Caki2 (cell line): Measurements from ENCODE around the gene CFAP299. TPM values are rescaled to one million over a fixed set of nuclear protein-coding genes. Genes with fewer than 3 reads are reported as not detected.
"Not testable (repeated sequence)": the region's sequence is repeated elsewhere in the genome, so short reads cannot be mapped to it uniquely, and the experiment has no call there.

Experiments
- DNase-seq: peaks from one replicate; pipeline ENCODE4 v3.0.0-alpha.2; 2015; ENCODE audit warnings: low read depth
- in situ Hi-C: cut with HindIII; loops from 2 replicates; pipeline ENCODE4 v1.10.0; 2016; ENCODE audit warnings: low sequenced_read_pairs, low pct_unique_long_range_greater_than_20kb, mixed read lengths
- total RNA-seq: library from RNA; depleted of rRNA; stranded (reverse); fragments of >200 nt; shearing (Covaris generic); gene quantifications from 2 replicates; pipeline ENCODE4 v1.2.3, GENCODE V29; 2014; ENCODE audit warnings: low replicate concordance

Gene CFAP299
- total RNA-seq, 1 experiment from 2014 or later, result not detected

DNA sequence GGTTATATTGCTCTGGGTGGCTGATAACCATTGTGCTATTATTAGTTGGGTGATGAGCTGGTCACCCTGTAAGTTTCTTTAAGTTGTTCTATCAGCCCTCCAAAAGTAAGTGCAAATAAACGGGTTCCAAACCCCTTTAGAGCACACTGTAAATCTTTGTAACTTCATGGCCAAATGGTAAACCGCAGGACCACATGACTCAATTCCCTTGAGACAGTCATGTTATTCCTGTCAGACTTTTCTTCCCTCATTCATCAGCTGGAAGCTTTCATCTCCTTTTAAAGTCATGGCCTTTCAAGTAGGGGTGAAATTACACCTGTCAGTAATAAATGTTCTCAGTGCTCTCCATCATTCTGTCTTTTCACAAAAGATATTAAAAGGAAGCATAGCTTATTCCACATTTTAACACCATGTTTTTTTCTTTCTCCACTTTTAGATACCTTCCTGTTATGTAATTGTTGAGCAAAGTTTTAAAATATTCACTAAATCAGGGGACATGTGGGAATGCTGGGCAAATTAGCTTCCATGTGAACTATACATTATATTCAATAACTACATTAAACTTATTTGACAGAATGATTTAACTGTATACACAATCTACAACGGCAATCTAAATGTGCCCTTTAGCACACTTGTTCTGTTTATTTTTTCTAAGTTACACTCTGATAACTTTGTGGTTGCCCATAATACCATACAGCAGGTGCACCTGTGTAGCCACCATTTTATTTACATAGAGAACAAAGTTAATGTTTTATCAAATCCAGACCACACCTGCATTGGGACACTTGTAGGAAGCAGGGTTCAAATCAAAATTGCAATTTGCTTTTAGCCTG lies 275.5 kb downstream of the CFAP299 start:
- in situ Hi-C loops, result no loop called here
- DNase-seq, result peak; percentile 43

DNA sequence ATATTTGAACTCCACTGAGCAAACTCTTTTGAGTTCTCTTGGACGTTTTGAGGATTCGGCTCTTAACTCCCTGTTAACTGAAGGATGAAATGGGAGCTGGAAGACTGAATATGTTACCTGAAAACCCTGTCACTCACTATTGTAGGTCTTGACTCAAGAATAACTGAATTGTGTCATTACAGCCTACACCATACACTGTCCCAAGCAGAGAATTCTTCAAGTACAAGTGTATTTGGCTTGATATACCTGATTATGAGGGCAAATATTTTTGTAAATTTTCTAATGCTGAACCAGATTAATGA lies 276.1 kb downstream of the CFAP299 start:
- no peak for DNase-seq
- in situ Hi-C loops, result no loop called here

- in situ Hi-C loops, result no loop called here
- no peak for DNase-seq
These were observed 277.9 kb downstream of the CFAP299 start for GRCh38 chr4:80613470-80613869.

- DNase-seq, result no peak
- in situ Hi-C loops, result no loop called here
These were observed 278.8 kb downstream of the CFAP299 start for GRCh38 chr4:80614319-80614718.

GRCh38 chr4:80615099-80615498 lies 279.6 kb downstream of the CFAP299 start:
- no peak for DNase-seq
- in situ Hi-C loops, result no loop called here

DNA sequence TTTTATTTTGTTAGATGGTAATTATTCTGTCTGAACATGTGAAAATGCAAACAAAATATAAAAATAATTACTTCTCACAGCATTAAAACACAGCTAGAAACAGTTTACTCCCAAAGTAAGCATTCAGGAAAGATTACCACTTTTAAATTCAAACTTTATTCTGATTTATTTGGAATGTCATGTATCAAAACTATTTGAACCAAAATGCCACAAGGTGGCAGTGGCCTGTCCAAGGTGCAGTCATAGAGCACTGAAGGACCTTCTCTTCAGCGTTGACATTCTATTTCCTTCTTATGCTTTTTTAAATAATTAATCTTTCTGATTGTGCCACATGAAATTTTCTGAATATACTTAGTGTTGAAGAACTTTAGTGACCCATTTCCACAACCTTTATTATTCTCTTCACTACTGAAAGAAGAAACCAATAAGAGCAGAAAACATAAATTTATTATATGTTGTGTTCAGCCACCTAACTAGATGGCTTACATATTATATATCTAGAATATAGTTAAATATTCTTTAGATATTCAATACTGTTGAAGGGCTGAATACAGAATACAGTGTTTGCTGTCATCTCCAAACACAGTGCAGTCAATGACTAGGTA lies 283.6 kb downstream of the CFAP299 start:
- in situ Hi-C loops, result no loop called here
- no peak for DNase-seq

GRCh38 chr4:80631861-80632260 lies 296.3 kb downstream of the CFAP299 start:
- in situ Hi-C loops, result no loop called here
- no peak for DNase-seq

DNA sequence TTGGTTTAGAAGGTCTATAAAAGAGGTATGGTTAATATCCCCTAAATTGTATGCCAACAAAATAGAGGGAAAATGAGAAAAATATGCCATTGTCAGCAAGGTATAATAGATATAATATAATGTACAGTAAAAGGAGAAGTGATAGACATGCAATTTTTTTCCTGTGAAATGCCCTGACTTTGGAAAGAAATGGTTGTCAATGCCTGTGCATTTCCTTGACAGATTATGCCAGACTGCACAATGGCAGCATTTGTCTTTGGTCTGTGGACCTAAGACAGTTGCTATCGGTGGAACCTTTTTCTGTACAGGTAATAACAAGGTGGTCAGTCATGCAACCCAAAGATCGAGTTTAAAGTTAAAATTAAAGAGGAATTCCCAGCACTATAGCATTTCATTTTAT lies 301.7 kb downstream of the CFAP299 start:
- no peak for DNase-seq
- in situ Hi-C loops, result no loop called here

DNA sequence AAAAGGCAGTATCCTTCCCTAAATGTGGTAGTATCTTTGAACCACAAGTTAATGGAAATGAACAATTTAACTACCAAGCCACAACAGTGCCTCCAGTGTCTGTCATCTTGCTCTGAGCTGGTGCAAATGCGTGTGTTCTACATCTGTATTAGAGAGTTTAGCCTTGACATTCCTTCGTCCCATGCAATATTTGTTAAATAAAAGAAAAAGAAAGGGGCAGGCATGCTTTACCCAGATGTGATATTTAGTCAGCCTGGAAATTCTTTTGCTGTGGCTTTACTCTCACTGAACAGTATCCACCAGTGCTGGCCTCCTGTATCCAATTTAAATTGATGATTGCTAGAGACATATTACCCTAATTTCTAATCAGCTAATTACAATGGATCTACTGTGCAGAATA lies 310.5 kb downstream of the CFAP299 start:
- no peak for DNase-seq
- in situ Hi-C loops, result no loop called here

GRCh38 chr4:80655662-80656061 lies 320.1 kb downstream of the CFAP299 start:
- DNase-seq, result no peak
- in situ Hi-C loops, result no loop called here

DNA sequence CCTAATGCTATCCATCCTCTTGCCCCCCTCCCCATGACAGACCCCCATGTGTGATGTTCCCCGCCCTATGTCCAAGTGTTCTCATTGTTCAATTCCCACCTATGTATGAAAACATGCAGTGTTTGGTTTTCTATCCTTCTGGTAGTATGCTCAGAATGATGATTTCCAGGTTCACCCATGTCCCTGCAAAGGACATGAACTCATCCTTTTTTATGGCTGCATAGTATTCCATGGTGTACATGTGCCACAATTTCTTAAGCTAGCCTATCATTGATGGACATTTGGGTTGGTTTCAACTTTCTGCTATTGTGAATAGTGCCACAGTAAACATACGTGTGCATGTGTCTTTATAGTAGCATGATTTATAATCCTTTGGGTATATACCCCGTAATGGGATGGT lies 334.6 kb downstream of the CFAP299 start:
- in situ Hi-C loops, DNase-seq: not testable (repeated sequence)

DNA sequence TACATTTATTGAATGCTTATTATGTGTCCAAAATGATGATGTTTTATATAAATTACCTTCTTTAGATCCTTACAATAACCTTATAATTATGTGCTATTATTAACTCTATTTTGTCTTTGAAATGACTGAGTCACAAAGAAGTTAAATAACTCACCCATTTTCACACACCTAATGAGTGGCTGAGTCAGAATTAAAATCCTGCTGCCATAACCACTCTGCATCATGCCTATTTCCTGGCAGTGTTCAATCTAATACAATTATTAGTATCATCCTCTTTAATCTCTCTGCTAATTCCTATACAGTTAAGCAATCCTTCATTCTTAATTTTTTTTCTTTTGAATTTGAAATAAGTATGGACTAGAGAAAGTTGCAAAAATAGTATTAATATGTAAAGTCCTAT lies 342.9 kb downstream of the CFAP299 start:
- in situ Hi-C loops, result no loop called here
- no peak for DNase-seq

GRCh38 chr4:80680934-80681333 lies 345.4 kb downstream of the CFAP299 start:
- no peak for DNase-seq
- in situ Hi-C loops, result no loop called here

- peak; percentile 10 for DNase-seq
- in situ Hi-C loops, result no loop called here
These were observed 349.7 kb downstream of the CFAP299 start for GRCh38 chr4:80685214-80685613.

DNA sequence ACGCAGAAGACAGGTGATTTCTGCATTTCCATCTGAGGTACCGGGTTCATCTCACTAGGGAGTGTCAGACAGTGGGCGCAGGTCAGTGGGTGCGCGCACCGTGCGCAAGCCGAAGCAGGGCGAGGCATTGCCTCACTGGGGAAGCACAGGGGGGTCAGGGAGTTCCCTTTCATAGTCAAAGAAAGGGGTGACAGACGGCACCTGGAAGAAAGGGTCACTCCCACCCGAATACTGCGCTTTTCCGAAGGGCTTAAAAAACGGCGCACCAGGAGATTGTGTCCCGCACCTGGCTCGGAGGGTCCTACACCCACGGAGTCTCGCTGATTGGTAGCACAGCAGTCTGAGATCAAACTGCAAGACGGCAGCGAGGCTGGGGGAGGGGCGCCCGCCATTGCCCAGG lies 352.2 kb downstream of the CFAP299 start:
- DNase-seq, in situ Hi-C loops: not testable (repeated sequence)

DNA sequence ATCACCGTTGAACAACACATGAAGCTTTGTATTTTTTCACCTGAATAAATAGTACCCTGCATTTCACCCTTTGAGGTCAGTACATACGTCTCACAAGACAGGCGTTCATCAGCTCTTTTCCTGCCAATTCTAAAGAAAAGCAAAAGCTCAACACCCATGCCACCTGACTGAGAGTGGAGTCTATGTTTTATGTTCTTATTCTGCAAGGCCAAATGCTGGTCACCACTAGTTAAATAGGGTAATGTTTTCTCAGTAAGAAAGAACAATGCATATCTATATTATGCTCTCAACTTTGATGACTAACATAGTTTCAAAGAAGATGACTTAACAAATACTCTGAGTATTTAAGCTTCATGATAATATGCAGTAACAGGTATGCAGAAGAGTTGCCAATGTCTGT lies 358.6 kb downstream of the CFAP299 start:
- in situ Hi-C loops, result no loop called here
- DNase-seq, result no peak

- DNase-seq, result no peak
- in situ Hi-C loops, result no loop called here
These were observed 369.8 kb downstream of the CFAP299 start for GRCh38 chr4:80705311-80705710.

DNA sequence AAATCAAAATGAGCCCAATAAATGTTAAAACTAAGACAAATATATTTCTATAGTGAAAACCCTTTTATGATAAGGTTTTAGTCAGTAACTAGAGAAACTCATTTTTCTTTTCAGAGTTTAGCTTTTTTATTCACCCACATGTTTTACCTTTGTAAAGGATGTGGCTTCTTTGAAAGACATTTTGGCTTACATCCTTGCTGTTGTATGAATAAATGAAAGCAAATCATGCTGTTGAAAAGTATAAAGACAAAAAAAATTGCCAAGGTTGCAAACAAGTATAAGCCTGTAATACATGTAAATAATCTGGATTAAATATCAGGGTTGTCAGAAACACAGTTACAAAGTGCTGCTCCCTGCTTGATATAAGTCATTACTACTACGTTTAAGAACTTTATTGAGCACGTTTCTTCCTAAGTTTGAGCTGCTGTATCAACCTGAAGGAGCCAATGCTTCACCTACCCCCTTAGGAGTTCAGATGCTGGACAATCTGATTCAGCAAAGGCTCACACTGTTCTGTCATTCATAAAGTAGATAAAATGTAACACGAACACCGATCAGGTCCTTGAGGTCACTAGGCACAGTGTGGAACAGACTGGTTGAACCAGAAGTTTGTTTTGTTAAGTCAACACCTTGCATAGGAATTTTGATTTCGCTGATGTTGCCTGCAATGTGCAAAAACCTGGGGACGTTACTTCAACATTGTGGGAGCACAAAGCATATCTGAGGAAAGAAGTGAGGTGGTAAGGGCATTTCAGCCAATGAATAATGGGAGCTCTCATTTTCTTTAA lies 373.7 kb downstream of the CFAP299 start:
- no peak for DNase-seq
- in situ Hi-C loops, result no loop called here

- in situ Hi-C loops, result no loop called here
- DNase-seq, result no peak
These were observed 375.4 kb downstream of the CFAP299 start for GRCh38 chr4:80710748-80711451.
